ENCODE data around the gene TTLL8.

DNA sequence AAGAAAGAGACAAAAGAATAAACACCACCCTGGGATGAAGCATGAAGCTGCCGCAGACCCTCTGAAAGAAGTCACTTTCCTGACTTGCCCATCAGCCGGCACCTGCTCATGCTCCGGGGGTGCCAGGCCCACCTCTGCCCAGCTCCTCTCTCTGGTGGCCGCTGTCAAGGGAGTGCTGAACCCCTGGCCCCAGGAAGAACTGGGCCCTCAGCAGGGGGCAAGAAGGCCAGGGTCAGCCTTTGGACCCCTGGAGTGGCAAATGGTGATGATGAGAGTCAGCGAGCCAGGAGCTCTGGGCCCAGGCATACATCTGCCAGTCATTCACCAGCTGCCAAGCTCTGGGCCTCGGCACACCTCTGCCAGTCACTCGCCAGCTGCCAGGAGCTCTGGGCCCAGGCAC lies 17.4 kb downstream of the TTLL8 start:
- TF ChIP-seq, protein P1, sequence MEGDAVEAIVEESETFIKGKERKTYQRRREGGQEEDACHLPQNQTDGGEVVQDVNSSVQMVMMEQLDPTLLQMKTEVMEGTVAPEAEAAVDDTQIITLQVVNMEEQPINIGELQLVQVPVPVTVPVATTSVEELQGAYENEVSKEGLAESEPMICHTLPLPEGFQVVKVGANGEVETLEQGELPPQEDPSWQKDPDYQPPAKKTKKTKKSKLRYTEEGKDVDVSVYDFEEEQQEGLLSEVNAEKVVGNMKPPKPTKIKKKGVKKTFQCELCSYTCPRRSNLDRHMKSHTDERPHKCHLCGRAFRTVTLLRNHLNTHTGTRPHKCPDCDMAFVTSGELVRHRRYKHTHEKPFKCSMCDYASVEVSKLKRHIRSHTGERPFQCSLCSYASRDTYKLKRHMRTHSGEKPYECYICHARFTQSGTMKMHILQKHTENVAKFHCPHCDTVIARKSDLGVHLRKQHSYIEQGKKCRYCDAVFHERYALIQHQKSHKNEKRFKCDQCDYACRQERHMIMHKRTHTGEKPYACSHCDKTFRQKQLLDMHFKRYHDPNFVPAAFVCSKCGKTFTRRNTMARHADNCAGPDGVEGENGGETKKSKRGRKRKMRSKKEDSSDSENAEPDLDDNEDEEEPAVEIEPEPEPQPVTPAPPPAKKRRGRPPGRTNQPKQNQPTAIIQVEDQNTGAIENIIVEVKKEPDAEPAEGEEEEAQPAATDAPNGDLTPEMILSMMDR (IDR thresholded peaks at IDR 0.05; ENCODE audit: low read depth, low read length) = no peak
- TF ChIP-seq POLR2A (IDR thresholded peaks at IDR 0.05; ENCODE audit: extremely low read depth, insufficient read length) = no peak
- TF ChIP-seq MYC (IDR thresholded peaks at IDR 0.05; ENCODE audit: low read depth, low read length) = no peak
- TF ChIP-seq, protein P2, sequence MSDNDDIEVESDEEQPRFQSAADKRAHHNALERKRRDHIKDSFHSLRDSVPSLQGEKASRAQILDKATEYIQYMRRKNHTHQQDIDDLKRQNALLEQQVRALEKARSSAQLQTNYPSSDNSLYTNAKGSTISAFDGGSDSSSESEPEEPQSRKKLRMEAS (IDR thresholded peaks at IDR 0.05; ENCODE audit: low read depth, low read length) = no peak
